ENCODE data around the gene PTBP2.

PTBP2 gene

GRCh38 chr1:96721416-96722160 lies at the start of gene PTBP2:
TSS of gene PTBP2 (plus strand) at chr1:96721784. CDS start at chr1:96721865, 81 bp downstream.
- Mint-ChIP-seq H3K4me1 (ENCODE audit: low read depth) (peaks cover 22% of the 10 kb centered on the region), H3K27ac (peak within 1 kb of the TSS; percentile 93), H3K36me3 (ENCODE audit: low read depth) (peaks cover 7% of the 10 kb centered on the region), H3K4me3 (peak within 1 kb of the TSS; percentile 96), H3K9me3 (no peaks in the 10 kb centered on the region), H3K27me3 (ENCODE audit: low read depth) (peaks cover 19% of the 10 kb centered on the region)

- Mint-ChIP-seq H3K27me3 (ENCODE audit: low read depth) (no peaks in the 10 kb centered on the region), H3K36me3 (ENCODE audit: low read depth) (no peaks in the 10 kb centered on the region), H3K4me3 (no peak overlapping the region), H3K4me1 (ENCODE audit: low read depth) (no peaks in the 10 kb centered on the region), H3K27ac (no peak overlapping the region), H3K9me3 (peaks cover 8% of the 10 kb centered on the region)
Observed at GRCh38 chr1:96674915-96675314, 46.7 kb upstream of the PTBP2 start.

- H3K4me3 Mint-ChIP-seq, result no peak overlapping the region
- no peak overlapping the region for H3K27ac Mint-ChIP-seq
- H3K27me3 Mint-ChIP-seq (ENCODE audit: low read depth), result peaks cover 7% of the 10 kb centered on the region
- H3K9me3 Mint-ChIP-seq, result no peaks in the 10 kb centered on the region
- no peaks in the 10 kb centered on the region for H3K4me1 Mint-ChIP-seq (ENCODE audit: low read depth)
- no peaks in the 10 kb centered on the region for H3K36me3 Mint-ChIP-seq (ENCODE audit: low read depth)
Observed at GRCh38 chr1:96682056-96682455, 39.5 kb upstream of the PTBP2 start.

- H3K9me3 Mint-ChIP-seq, result no peaks in the 10 kb centered on the region
- H3K4me3 Mint-ChIP-seq, result no peak overlapping the region
- H3K27ac Mint-ChIP-seq, result no peak overlapping the region
- no peaks in the 10 kb centered on the region for H3K36me3 Mint-ChIP-seq (ENCODE audit: low read depth)
- peaks cover 7% of the 10 kb centered on the region for H3K27me3 Mint-ChIP-seq (ENCODE audit: low read depth)
- H3K4me1 Mint-ChIP-seq (ENCODE audit: low read depth), result no peaks in the 10 kb centered on the region
Observed at GRCh38 chr1:96683931-96684330, 37.7 kb upstream of the PTBP2 start.

GRCh38 chr1:96684744-96685143 lies 36.8 kb upstream of the PTBP2 start:
- no peaks in the 10 kb centered on the region for H3K4me1 Mint-ChIP-seq (ENCODE audit: low read depth)
- H3K27me3 Mint-ChIP-seq (ENCODE audit: low read depth), result peaks cover 7% of the 10 kb centered on the region
- H3K4me3 Mint-ChIP-seq, result no peak overlapping the region
- H3K9me3 Mint-ChIP-seq, result no peaks in the 10 kb centered on the region
- no peaks in the 10 kb centered on the region for H3K36me3 Mint-ChIP-seq (ENCODE audit: low read depth)
- H3K27ac Mint-ChIP-seq, result no peak overlapping the region

- H3K27me3 Mint-ChIP-seq (ENCODE audit: low read depth), result peaks cover 3% of the 10 kb centered on the region
- H3K4me1 Mint-ChIP-seq (ENCODE audit: low read depth), result no peaks in the 10 kb centered on the region
- H3K9me3 Mint-ChIP-seq, result no peaks in the 10 kb centered on the region
- H3K36me3 Mint-ChIP-seq (ENCODE audit: low read depth), result no peaks in the 10 kb centered on the region
- H3K4me3 Mint-ChIP-seq, result no peak overlapping the region
- no peak overlapping the region for H3K27ac Mint-ChIP-seq
Observed at GRCh38 chr1:96688767-96689166, 32.8 kb upstream of the PTBP2 start.

GRCh38 chr1:96695954-96696353 lies 25.6 kb upstream of the PTBP2 start:
- no peaks in the 10 kb centered on the region for H3K9me3 Mint-ChIP-seq
- no peak overlapping the region for H3K27ac Mint-ChIP-seq
- no peaks in the 10 kb centered on the region for H3K36me3 Mint-ChIP-seq (ENCODE audit: low read depth)
- H3K27me3 Mint-ChIP-seq (ENCODE audit: low read depth), result no peaks in the 10 kb centered on the region
- H3K4me1 Mint-ChIP-seq (ENCODE audit: low read depth), result no peaks in the 10 kb centered on the region
- no peak overlapping the region for H3K4me3 Mint-ChIP-seq

GRCh38 chr1:96698342-96698983 lies 23.1 kb upstream of the PTBP2 start:
- no peaks in the 10 kb centered on the region for H3K36me3 Mint-ChIP-seq (ENCODE audit: low read depth)
- no peaks in the 10 kb centered on the region for H3K4me1 Mint-ChIP-seq (ENCODE audit: low read depth)
- H3K27ac Mint-ChIP-seq, result no peak overlapping the region
- H3K4me3 Mint-ChIP-seq, result no peak overlapping the region
- no peaks in the 10 kb centered on the region for H3K9me3 Mint-ChIP-seq
- peaks cover 10% of the 10 kb centered on the region for H3K27me3 Mint-ChIP-seq (ENCODE audit: low read depth)

GRCh38 chr1:96703186-96703585 lies 18.4 kb upstream of the PTBP2 start:
- H3K4me3 Mint-ChIP-seq, result no peak overlapping the region
- H3K4me1 Mint-ChIP-seq (ENCODE audit: low read depth), result no peaks in the 10 kb centered on the region
- H3K27me3 Mint-ChIP-seq (ENCODE audit: low read depth), result peaks cover 10% of the 10 kb centered on the region
- H3K36me3 Mint-ChIP-seq (ENCODE audit: low read depth), result no peaks in the 10 kb centered on the region
- H3K27ac Mint-ChIP-seq, result no peak overlapping the region
- H3K9me3 Mint-ChIP-seq, result no peaks in the 10 kb centered on the region

GRCh38 chr1:96707023-96707422 lies 14.6 kb upstream of the PTBP2 start:
- peaks cover 5% of the 10 kb centered on the region for H3K27me3 Mint-ChIP-seq (ENCODE audit: low read depth)
- H3K36me3 Mint-ChIP-seq (ENCODE audit: low read depth), result no peaks in the 10 kb centered on the region
- H3K4me3 Mint-ChIP-seq, result no peak overlapping the region
- no peak overlapping the region for H3K27ac Mint-ChIP-seq
- H3K9me3 Mint-ChIP-seq, result no peaks in the 10 kb centered on the region
- H3K4me1 Mint-ChIP-seq (ENCODE audit: low read depth), result no peaks in the 10 kb centered on the region

- no peak overlapping the region for H3K4me3 Mint-ChIP-seq
- H3K27ac Mint-ChIP-seq, result no peak overlapping the region
- no peaks in the 10 kb centered on the region for H3K36me3 Mint-ChIP-seq (ENCODE audit: low read depth)
- H3K9me3 Mint-ChIP-seq, result no peaks in the 10 kb centered on the region
- no peaks in the 10 kb centered on the region for H3K4me1 Mint-ChIP-seq (ENCODE audit: low read depth)
- peaks cover 4% of the 10 kb centered on the region for H3K27me3 Mint-ChIP-seq (ENCODE audit: low read depth)
Observed at GRCh38 chr1:96708482-96708881, 13.1 kb upstream of the PTBP2 start.

- Mint-ChIP-seq H3K27ac (no peak overlapping the region), H3K36me3 (ENCODE audit: low read depth) (no peaks in the 10 kb centered on the region), H3K4me1 (ENCODE audit: low read depth) (no peaks in the 10 kb centered on the region), H3K27me3 (ENCODE audit: low read depth) (peaks cover 19% of the 10 kb centered on the region), H3K4me3 (no peak overlapping the region), H3K9me3 (no peaks in the 10 kb centered on the region)
Observed at GRCh38 chr1:96710708-96711477, 10.7 kb upstream of the PTBP2 start.

- H3K9me3 Mint-ChIP-seq, result no peaks in the 10 kb centered on the region
- no peak overlapping the region for H3K4me3 Mint-ChIP-seq
- no peaks in the 10 kb centered on the region for H3K36me3 Mint-ChIP-seq (ENCODE audit: low read depth)
- no peak overlapping the region for H3K27ac Mint-ChIP-seq
- H3K4me1 Mint-ChIP-seq (ENCODE audit: low read depth), result no peaks in the 10 kb centered on the region
- peaks cover 39% of the 10 kb centered on the region for H3K27me3 Mint-ChIP-seq (ENCODE audit: low read depth)
Observed at GRCh38 chr1:96713649-96714048, 7.9 kb upstream of the PTBP2 start.

GRCh38 chr1:96714881-96715280 lies 6.7 kb upstream of the PTBP2 start:
- H3K27ac Mint-ChIP-seq, result no peak overlapping the region
- no peak overlapping the region for H3K4me3 Mint-ChIP-seq
- no peaks in the 10 kb centered on the region for H3K9me3 Mint-ChIP-seq
- no peaks in the 10 kb centered on the region for H3K36me3 Mint-ChIP-seq (ENCODE audit: low read depth)
- peaks cover 39% of the 10 kb centered on the region for H3K27me3 Mint-ChIP-seq (ENCODE audit: low read depth)
- H3K4me1 Mint-ChIP-seq (ENCODE audit: low read depth), result no peaks in the 10 kb centered on the region

- Mint-ChIP-seq H3K36me3 (ENCODE audit: low read depth) (no peaks in the 10 kb centered on the region), H3K4me3 (no peak overlapping the region), H3K27me3 (ENCODE audit: low read depth) (peaks cover 39% of the 10 kb centered on the region), H3K9me3 (no peaks in the 10 kb centered on the region), H3K27ac (no peak overlapping the region), H3K4me1 (ENCODE audit: low read depth) (no peaks in the 10 kb centered on the region)
Observed at GRCh38 chr1:96715482-96715881, 6.1 kb upstream of the PTBP2 start.

All from T-helper 1 cell treated with Interleukin-12 subunit alpha and Interleukin-12 subunit beta and Interleukin-4 antibody, amounts not matched to agents 30 μg/mL and 1 μg/mL, for 36 hours (primary cell).